ENCODE results near the gene PSMC3. TPM values are rescaled to one million over a fixed set of nuclear protein-coding genes. Genes with fewer than 3 reads are reported as not detected.
A peak's percentile ranks its signal among the peaks of the same experiment; 100 is the strongest.

PSMC3 gene
- total RNA-seq, 1 donor, result 150 TPM

DNA sequence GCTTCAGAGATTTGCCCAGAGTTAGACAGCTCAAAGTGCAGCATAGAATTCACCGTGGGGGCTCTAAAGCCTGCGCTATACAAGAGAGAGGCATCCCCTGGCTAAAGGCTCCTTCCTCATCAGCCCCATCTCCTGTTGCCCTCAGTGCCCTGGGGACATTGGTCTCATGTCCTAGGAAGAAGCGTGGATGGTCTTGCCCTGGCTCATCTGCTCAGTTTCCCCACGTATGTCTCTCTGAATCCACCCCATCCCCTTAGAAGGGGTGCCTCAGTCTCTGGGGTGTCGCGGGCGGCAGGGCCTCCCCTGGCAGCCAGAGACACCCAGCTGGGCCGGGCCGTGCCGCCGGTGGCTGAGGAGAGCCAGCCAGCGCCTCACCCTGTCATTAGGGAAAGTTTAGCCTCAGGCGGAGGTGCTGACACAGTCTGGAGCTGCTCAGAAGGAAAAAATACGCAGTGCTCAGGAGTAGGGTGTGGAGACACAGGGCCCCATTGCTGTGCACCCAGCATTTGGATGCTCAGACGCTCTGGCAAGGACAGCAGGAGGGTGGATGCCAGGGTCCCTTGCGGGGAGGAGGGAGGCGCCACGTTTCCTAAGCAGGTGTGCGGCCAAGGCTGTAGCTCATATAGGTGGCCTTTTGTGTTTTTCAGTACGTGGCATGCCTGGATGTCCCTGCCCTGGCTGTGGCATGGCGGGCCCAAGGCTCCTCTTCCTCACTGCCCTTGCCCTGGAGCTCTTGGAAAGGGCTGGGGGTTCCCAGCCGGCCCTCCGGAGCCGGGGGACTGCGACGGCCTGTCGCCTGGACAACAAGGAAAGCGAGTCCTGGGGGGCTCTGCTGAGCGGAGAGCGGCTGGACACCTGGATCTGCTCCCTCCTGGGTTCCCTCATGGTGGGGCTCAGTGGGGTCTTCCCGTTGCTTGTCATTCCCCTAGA lies 16.5 kb downstream of the PSMC3 start:
- TF ChIP-seq, protein P1, sequence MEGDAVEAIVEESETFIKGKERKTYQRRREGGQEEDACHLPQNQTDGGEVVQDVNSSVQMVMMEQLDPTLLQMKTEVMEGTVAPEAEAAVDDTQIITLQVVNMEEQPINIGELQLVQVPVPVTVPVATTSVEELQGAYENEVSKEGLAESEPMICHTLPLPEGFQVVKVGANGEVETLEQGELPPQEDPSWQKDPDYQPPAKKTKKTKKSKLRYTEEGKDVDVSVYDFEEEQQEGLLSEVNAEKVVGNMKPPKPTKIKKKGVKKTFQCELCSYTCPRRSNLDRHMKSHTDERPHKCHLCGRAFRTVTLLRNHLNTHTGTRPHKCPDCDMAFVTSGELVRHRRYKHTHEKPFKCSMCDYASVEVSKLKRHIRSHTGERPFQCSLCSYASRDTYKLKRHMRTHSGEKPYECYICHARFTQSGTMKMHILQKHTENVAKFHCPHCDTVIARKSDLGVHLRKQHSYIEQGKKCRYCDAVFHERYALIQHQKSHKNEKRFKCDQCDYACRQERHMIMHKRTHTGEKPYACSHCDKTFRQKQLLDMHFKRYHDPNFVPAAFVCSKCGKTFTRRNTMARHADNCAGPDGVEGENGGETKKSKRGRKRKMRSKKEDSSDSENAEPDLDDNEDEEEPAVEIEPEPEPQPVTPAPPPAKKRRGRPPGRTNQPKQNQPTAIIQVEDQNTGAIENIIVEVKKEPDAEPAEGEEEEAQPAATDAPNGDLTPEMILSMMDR (IDR thresholded peaks at IDR 0.05; ENCODE audit: insufficient read depth, low read depth, low read length), result no peak
- DNase-seq (ENCODE audit: low read depth), result peak; percentile 51
- H3K4me3 ChIP-seq (ENCODE audit: low read depth, low read length), result peak overlapping the region; percentile 93

DNA sequence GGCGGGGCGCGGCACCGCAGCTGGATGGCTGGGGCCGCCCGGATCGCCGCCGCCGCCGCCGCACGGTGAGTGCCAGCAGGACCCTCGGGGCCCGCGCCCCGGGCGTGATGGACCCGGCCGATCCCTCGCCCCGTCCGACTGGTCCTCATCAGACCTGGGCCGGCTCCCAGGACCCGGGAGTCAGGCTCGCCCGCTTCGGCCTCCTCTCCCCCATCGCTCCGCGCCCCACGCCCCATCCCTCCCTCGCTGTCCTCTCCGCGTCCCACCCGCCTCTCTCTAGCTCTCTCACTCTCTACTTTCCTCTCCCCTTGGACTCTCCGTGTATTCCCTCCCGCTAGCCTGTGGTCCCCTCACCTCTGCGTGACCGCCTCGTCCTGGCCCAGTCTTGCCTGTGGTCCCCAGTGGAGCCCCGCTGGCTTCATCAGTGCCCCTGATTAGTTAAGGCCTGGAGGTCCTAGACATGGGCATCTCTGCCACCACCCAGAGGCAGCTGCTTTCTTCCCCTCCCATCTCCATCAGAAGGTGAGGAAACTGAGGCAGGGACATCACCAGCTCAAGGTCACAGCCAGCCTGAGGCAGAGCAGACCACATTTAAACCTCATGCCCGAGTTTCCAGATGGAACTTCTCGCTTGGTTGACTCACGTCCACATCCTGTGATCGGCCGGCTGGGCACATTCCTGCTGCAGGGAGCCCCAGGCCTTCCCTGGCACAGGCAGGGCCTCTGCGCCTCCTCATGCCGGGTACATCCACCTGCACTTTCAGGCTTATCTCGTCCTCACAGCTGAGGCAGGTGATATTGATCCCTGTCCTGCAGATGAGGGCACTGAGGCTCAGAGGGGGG lies 17.4 kb downstream of the PSMC3 start:
- peak overlapping the region; percentile 93 for H3K4me3 ChIP-seq (ENCODE audit: low read depth, low read length)
- peak; percentile 89 for DNase-seq (ENCODE audit: low read depth)
- TF ChIP-seq, protein P1 (IDR thresholded peaks at IDR 0.05; ENCODE audit: insufficient read depth, low read depth, low read length), result no peak

DNA sequence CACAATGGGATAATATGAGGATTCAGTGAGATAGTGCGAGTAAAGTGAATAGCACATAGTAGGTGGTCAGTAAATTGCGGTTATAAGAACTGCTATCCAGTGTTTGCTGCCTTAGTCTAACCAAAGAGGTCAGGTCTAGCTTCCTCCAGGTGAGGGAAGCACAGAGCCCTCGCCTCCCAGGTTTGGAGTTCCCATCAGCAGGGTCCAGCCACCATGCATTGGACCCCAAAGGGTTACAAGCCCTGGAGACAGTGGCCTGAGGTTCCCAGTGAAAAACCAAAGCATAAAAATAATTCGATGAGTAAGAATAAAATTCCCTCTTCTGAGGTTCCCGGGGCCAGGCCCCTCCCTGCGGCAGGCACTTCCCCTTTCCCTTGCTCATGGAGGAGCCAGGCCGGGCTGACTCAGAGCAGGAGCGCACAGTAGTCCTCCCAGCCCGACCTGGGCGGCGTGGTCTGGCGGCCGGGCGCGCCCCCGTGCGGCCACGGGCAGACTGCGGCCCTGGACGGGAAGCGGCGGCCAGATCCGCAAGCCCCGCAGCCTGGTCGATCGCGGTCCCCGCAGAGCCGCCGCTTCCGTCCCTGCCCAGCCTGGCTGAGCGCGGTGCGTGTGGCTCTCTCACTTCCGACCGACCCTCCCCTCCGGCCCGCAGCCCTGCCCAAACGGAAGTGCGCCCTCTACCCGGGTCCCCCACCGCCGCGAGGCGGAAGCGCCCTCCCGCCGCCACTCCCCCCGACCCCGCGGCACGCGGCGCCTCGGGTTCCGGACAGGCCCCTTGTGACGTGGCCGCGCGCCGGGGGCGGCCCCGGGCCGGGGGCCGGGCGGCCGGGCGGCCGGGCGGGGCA lies 18.3 kb downstream of the PSMC3 start, which contains the start of gene SLC39A13:
Gene SLC39A13, plus strand, starts transcription at position 845 of the 845 bp plus-strand sequence. CDS start 1,505 bp downstream, outside the sequence.
- H3K4me3 ChIP-seq (ENCODE audit: low read depth, low read length), result peak within 1 kb of the TSS; percentile 93
- TF ChIP-seq, protein P1 (IDR thresholded peaks at IDR 0.05; ENCODE audit: insufficient read depth, low read depth, low read length), result peak; percentile 77
- DNase-seq (ENCODE audit: low read depth), result peak; percentile 97

DNA sequence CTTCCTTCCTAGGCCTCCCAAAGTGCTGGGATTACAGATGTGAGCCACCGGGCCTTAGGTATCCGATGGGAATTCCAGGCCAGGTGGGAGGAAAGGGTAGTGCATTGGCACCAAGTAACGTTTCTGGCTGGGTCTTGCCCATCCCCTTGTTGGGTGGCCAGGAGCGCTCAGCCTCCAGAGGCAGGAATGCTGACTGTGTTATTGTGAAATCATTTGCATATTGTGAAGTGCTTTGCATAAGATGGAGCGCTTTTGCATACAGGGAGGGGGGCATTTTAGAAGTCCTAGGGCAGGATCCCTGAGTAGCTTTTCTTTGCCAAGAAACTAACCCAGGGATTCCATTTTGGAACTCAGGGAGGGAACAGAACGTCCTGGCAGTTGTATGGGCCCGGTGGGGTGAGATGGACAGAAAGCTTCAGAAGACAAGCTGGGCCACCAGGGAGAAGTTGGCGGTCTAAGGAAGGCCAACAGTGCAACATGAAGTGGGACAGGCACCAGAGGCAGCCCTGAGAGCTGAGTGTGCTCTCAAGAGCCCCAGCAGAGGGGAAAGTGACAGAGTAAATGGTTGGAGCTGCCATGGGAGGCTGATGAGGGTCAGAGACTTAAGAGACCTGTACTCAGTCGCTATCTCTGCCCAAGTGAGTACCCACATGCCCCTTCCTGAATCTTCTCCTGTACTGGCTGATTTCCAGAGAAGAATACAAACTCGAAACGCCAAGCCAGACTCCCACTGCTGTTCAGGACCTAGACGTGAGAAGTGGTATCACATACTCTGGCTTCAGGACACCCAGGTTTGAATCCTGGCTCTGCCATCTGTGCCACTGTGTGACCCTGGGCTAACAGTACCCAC lies 19.1 kb downstream of the PSMC3 start:
- peak; percentile 35 for DNase-seq (ENCODE audit: low read depth)
- peak overlapping the region; percentile 73 for H3K4me3 ChIP-seq (ENCODE audit: low read depth, low read length)
- TF ChIP-seq, protein P1 (IDR thresholded peaks at IDR 0.05; ENCODE audit: insufficient read depth, low read depth, low read length), result peak; percentile 15

DNA sequence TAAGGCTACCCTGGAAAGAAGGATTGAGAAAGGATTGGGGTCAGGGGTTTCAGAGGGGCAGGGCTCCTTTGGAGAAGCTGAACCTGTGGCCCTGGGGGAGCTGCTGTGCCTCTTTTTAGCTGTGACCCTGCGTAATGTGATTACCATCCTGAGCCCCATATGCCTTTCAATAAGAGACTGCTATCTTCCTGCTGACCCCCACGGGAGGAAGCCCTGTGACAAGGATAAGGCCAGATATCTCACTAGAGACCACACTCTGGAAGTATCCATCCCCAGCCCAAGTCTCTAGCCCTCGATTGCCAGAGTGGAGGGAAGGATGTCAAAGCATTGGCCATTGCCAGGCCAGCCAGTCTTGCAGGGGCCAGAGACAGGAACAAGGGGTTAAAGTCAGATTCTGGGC lies 22.7 kb downstream of the PSMC3 start:
- no peak overlapping the region for H3K4me3 ChIP-seq (ENCODE audit: low read depth, low read length)
- TF ChIP-seq, protein P1 (IDR thresholded peaks at IDR 0.05; ENCODE audit: insufficient read depth, low read depth, low read length), result no peak
- no peak for DNase-seq (ENCODE audit: low read depth)

Measured in fibroblast of villous mesenchyme (primary cell).